ENCODE data around the gene OR11L1.
A peak's percentile ranks its signal among the peaks of the same experiment; 100 is the strongest.

OR11L1 gene

DNA sequence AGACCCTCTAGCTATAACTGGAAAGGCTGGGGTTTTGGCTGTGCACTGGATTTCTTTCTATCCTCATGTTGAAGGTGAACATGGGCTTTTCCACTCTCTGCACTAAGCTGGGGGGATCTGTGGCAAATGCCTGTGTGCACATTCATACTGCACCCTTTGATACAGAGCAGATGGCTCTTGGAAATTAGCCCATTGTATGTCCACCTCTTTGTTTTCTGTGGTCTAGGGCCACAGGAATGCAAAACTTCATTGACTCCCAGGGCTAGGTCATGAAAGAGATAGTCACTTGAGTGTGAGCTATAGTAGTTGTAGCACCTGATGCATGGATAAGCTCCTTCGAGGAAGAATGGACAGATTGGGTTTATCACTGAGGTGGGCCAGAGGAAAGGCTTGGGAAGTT, 12.0 kb downstream of the OR11L1 start:
- no peak overlapping the region for H4K5ac ChIP-seq (ENCODE audit: low read length)
- H3K4me2 ChIP-seq (ENCODE audit: low read length): no peak overlapping the region
- WGBS (ENCODE audit: extremely low coverage, insufficient coverage, low lambda C conversion rate): no CpG with 5 or more reads among the region's 1 CpG

GRCh38 chr1:247825362-247825761, 16.3 kb downstream of the OR11L1 start:
- DNase-seq: no peak
- Histone ChIP-seq H2BK120ac (ENCODE audit: low read depth, low read length) (no peak overlapping the region), H4K5ac (ENCODE audit: low read length) (no peak overlapping the region), H3K79me2 (ENCODE audit: control insufficient read depth, insufficient read depth, low read length) (no peaks in the 10 kb centered on the region), H3K79me1 (ENCODE audit: low read length) (no peaks in the 10 kb centered on the region), H3K4me2 (ENCODE audit: low read length) (no peak overlapping the region), H3K18ac (ENCODE audit: low read length) (no peak overlapping the region), H3K27me3 (ENCODE audit: insufficient read depth, low read length, poor library complexity) (no peaks in the 10 kb centered on the region), H3K23ac (ENCODE audit: low read length) (no peak overlapping the region), H3K4me3 (ENCODE audit: low read length) (no peak overlapping the region), H3K4ac (ENCODE audit: low read depth, low read length) (no peak overlapping the region), H2BK5ac (ENCODE audit: low read length) (no peak overlapping the region), H2AK5ac (ENCODE audit: low read length) (no peak overlapping the region), H3K9ac (ENCODE audit: low read length) (no peak overlapping the region), H4K8ac (ENCODE audit: low read depth, low read length) (no peak overlapping the region), H3K4me1 (ENCODE audit: control insufficient read depth, low read depth, low read length) (no peaks in the 10 kb centered on the region), H3K36me3 (ENCODE audit: control insufficient read depth, insufficient read depth, low read length) (no peaks in the 10 kb centered on the region), H3K27ac (ENCODE audit: low read depth, low read length) (no peak overlapping the region), H3K56ac (ENCODE audit: low read length) (no peak overlapping the region), H2BK15ac (replicated peaks; ENCODE audit: low read depth) (no peak overlapping the region)
- WGBS (ENCODE audit: extremely low coverage, insufficient coverage, low lambda C conversion rate): no CpG with 5 or more reads among the region's 13 CpGs

More for the DNA sequence above, 12.0 kb downstream of the OR11L1 start:
- H3K27ac ChIP-seq (ENCODE audit: low read depth, low read length): no peak overlapping the region
- no peaks in the 10 kb centered on the region for H3K36me3 ChIP-seq (ENCODE audit: control insufficient read depth, insufficient read depth, low read length)
- H2BK15ac ChIP-seq (replicated peaks; ENCODE audit: low read depth): no peak overlapping the region
- H3K79me2 ChIP-seq (ENCODE audit: control insufficient read depth, insufficient read depth, low read length): no peaks in the 10 kb centered on the region
- no peak overlapping the region for H3K23ac ChIP-seq (ENCODE audit: low read length)
- H3K4me3 ChIP-seq (ENCODE audit: low read length): no peak overlapping the region
- H2BK5ac ChIP-seq (ENCODE audit: low read length): no peak overlapping the region
- H4K8ac ChIP-seq (ENCODE audit: low read depth, low read length): no peak overlapping the region
- H3K9ac ChIP-seq (ENCODE audit: low read length): no peak overlapping the region
- H2BK120ac ChIP-seq (ENCODE audit: low read depth, low read length): no peak overlapping the region
- no peak overlapping the region for H3K56ac ChIP-seq (ENCODE audit: low read length)
- no peak overlapping the region for H3K4ac ChIP-seq (ENCODE audit: low read depth, low read length)
- H3K27me3 ChIP-seq (ENCODE audit: insufficient read depth, low read length, poor library complexity): no peaks in the 10 kb centered on the region
- H3K4me1 ChIP-seq (ENCODE audit: control insufficient read depth, low read depth, low read length): no peaks in the 10 kb centered on the region
- H3K79me1 ChIP-seq (ENCODE audit: low read length): no peaks in the 10 kb centered on the region
- no peak for DNase-seq
- H3K18ac ChIP-seq (ENCODE audit: low read length): no peak overlapping the region
- H2AK5ac ChIP-seq (ENCODE audit: low read length): no peak overlapping the region

- Histone ChIP-seq H2BK15ac (replicated peaks; ENCODE audit: low read depth) (no peak within 1 kb of the TSS), H3K4ac (ENCODE audit: low read depth, low read length) (no peak within 1 kb of the TSS), H3K4me2 (ENCODE audit: low read length) (no peak within 1 kb of the TSS), H3K4me1 (ENCODE audit: control insufficient read depth, low read depth, low read length) (no peaks in the 10 kb centered on the region), H3K79me2 (ENCODE audit: control insufficient read depth, insufficient read depth, low read length) (no peaks in the 10 kb centered on the region), H3K4me3 (ENCODE audit: low read length) (no peak within 1 kb of the TSS), H2BK5ac (ENCODE audit: low read length) (no peak within 1 kb of the TSS), H3K56ac (ENCODE audit: low read length) (no peak within 1 kb of the TSS), H3K18ac (ENCODE audit: low read length) (no peak within 1 kb of the TSS), H3K27ac (ENCODE audit: low read depth, low read length) (no peak within 1 kb of the TSS), H4K8ac (ENCODE audit: low read depth, low read length) (no peak within 1 kb of the TSS), H3K36me3 (ENCODE audit: control insufficient read depth, insufficient read depth, low read length) (no peaks in the 10 kb centered on the region), H3K23ac (ENCODE audit: low read length) (no peak within 1 kb of the TSS), H3K27me3 (ENCODE audit: insufficient read depth, low read length, poor library complexity) (no peaks in the 10 kb centered on the region), H3K9ac (ENCODE audit: low read length) (no peak within 1 kb of the TSS), H2BK120ac (ENCODE audit: low read depth, low read length) (no peak within 1 kb of the TSS), H4K5ac (ENCODE audit: low read length) (no peak within 1 kb of the TSS), H3K79me1 (ENCODE audit: low read length) (no peaks in the 10 kb centered on the region), H2AK5ac (ENCODE audit: low read length) (no peak within 1 kb of the TSS)
- peak; percentile 54 for DNase-seq
- no CpG with 5 or more reads among the region's 6 CpGs for WGBS (ENCODE audit: extremely low coverage, insufficient coverage, low lambda C conversion rate)
Observed at GRCh38 chr1:247824023-247824422, 17.7 kb downstream of the OR11L1 start, which contains the start of gene OR14A16. Gene OR14A16, minus strand, starts transcription at chr1:247824119. Its CDS starts 8,390 bp downstream, at chr1:247815729.

- Histone ChIP-seq H3K4ac (ENCODE audit: low read depth, low read length) (no peak overlapping the region), H4K5ac (ENCODE audit: low read length) (no peak overlapping the region), H3K9ac (ENCODE audit: low read length) (no peak overlapping the region), H3K4me3 (ENCODE audit: low read length) (no peak overlapping the region), H3K4me1 (ENCODE audit: control insufficient read depth, low read depth, low read length) (no peaks in the 10 kb centered on the region), H2BK120ac (ENCODE audit: low read depth, low read length) (no peak overlapping the region), H2BK15ac (replicated peaks; ENCODE audit: low read depth) (no peak overlapping the region), H3K18ac (ENCODE audit: low read length) (no peak overlapping the region), H3K56ac (ENCODE audit: low read length) (no peak overlapping the region), H3K27ac (ENCODE audit: low read depth, low read length) (no peak overlapping the region), H4K8ac (ENCODE audit: low read depth, low read length) (no peak overlapping the region), H2BK5ac (ENCODE audit: low read length) (no peak overlapping the region), H3K27me3 (ENCODE audit: insufficient read depth, low read length, poor library complexity) (no peaks in the 10 kb centered on the region), H2AK5ac (ENCODE audit: low read length) (no peak overlapping the region), H3K4me2 (ENCODE audit: low read length) (no peak overlapping the region), H3K79me2 (ENCODE audit: control insufficient read depth, insufficient read depth, low read length) (no peaks in the 10 kb centered on the region), H3K79me1 (ENCODE audit: low read length) (no peaks in the 10 kb centered on the region), H3K36me3 (ENCODE audit: control insufficient read depth, insufficient read depth, low read length) (no peaks in the 10 kb centered on the region), H3K23ac (ENCODE audit: low read length) (no peak overlapping the region)
- DNase-seq: no peak
- no CpG with 5 or more reads among the region's 2 CpGs for whole genome bisulfite sequencing (ENCODE audit: extremely low coverage, insufficient coverage, low lambda C conversion rate)
Observed at GRCh38 chr1:247822060-247822459, 19.6 kb downstream of the OR11L1 start.

DNA sequence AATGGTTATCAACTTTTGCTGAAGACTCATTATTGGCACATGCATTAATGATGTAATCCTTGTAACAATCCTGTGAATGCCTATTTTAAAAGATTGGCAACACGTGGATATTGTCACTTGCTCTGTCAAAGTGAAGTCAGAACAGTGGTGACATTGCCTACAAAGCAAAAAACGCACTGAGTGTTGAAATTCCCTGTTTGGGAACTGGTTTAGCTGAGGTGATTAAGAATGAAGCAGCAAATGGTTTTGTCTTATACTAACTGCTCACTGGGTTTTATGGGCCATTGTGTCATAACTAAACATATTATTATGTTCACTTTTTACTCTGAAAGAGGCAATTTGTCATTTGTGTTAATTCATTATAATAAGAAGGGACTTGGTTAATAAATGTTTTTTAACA, 29.1 kb downstream of the OR11L1 start:
- Histone ChIP-seq H2BK5ac (ENCODE audit: low read length) (no peak overlapping the region), H3K56ac (ENCODE audit: low read length) (no peak overlapping the region), H4K5ac (ENCODE audit: low read length) (no peak overlapping the region), H3K36me3 (ENCODE audit: control insufficient read depth, insufficient read depth, low read length) (no peaks in the 10 kb centered on the region), H4K8ac (ENCODE audit: low read depth, low read length) (no peak overlapping the region), H2AK5ac (ENCODE audit: low read length) (no peak overlapping the region), H3K18ac (ENCODE audit: low read length) (no peak overlapping the region), H3K27ac (ENCODE audit: low read depth, low read length) (no peak overlapping the region), H3K4me3 (ENCODE audit: low read length) (no peak overlapping the region), H3K27me3 (ENCODE audit: insufficient read depth, low read length, poor library complexity) (no peaks in the 10 kb centered on the region), H3K9ac (ENCODE audit: low read length) (no peak overlapping the region), H3K79me1 (ENCODE audit: low read length) (no peaks in the 10 kb centered on the region), H2BK15ac (replicated peaks; ENCODE audit: low read depth) (no peak overlapping the region), H3K79me2 (ENCODE audit: control insufficient read depth, insufficient read depth, low read length) (no peaks in the 10 kb centered on the region), H2BK120ac (ENCODE audit: low read depth, low read length) (no peak overlapping the region), H3K4ac (ENCODE audit: low read depth, low read length) (no peak overlapping the region), H3K23ac (ENCODE audit: low read length) (no peak overlapping the region), H3K4me1 (ENCODE audit: control insufficient read depth, low read depth, low read length) (no peaks in the 10 kb centered on the region), H3K4me2 (ENCODE audit: low read length) (no peak overlapping the region)
- WGBS (ENCODE audit: extremely low coverage, insufficient coverage, low lambda C conversion rate): no CpG with 5 or more reads among the region's 2 CpGs
- no peak for DNase-seq

DNA sequence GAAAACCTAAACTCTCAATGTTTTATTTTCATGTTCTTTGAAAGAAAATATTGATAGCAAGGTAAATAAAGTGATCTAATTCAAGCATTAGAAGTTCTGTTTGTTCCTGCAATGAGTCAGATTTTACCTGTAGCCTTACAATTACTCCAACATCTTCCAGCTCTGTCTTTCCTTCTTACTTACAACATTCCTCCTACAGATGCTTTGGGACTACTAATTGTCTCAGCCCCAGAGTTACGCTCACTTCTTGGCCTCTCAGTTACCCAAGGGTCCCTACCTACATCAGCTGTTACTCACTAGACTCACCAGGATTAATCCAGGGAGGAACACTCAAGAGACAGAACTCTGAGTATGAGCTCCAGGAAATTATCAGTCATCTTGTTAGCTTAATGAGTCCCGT, 44.2 kb downstream of the OR11L1 start:
- Histone ChIP-seq H3K4me3 (ENCODE audit: low read length) (no peak overlapping the region), H3K56ac (ENCODE audit: low read length) (no peak overlapping the region), H3K23ac (ENCODE audit: low read length) (no peak overlapping the region), H4K5ac (ENCODE audit: low read length) (no peak overlapping the region), H3K4me2 (ENCODE audit: low read length) (no peak overlapping the region), H3K4ac (ENCODE audit: low read depth, low read length) (no peak overlapping the region), H3K79me1 (ENCODE audit: low read length) (no peaks in the 10 kb centered on the region), H4K8ac (ENCODE audit: low read depth, low read length) (no peak overlapping the region), H2BK5ac (ENCODE audit: low read length) (no peak overlapping the region), H2BK15ac (replicated peaks; ENCODE audit: low read depth) (no peak overlapping the region), H3K4me1 (ENCODE audit: control insufficient read depth, low read depth, low read length) (no peaks in the 10 kb centered on the region), H2AK5ac (ENCODE audit: low read length) (no peak overlapping the region), H3K79me2 (ENCODE audit: control insufficient read depth, insufficient read depth, low read length) (no peaks in the 10 kb centered on the region), H3K36me3 (ENCODE audit: control insufficient read depth, insufficient read depth, low read length) (no peaks in the 10 kb centered on the region), H3K18ac (ENCODE audit: low read length) (no peak overlapping the region), H3K27ac (ENCODE audit: low read depth, low read length) (no peak overlapping the region), H3K9ac (ENCODE audit: low read length) (no peak overlapping the region), H2BK120ac (ENCODE audit: low read depth, low read length) (no peak overlapping the region), H3K27me3 (ENCODE audit: insufficient read depth, low read length, poor library complexity) (no peaks in the 10 kb centered on the region)
- DNase-seq: no peak
- no CpG with 5 or more reads among the region's 2 CpGs for WGBS (ENCODE audit: extremely low coverage, insufficient coverage, low lambda C conversion rate)
